ENCODE data around the gene IFT80. TPM values are rescaled to one million over a fixed set of nuclear protein-coding genes. Genes with fewer than 3 reads are reported as not detected.
A peak's percentile ranks its signal among the peaks of the same experiment; 100 is the strongest.

The IFT80 gene
- total RNA-seq, 2 donors from 2014 or later = 16.1 to 43.3 TPM

DNA sequence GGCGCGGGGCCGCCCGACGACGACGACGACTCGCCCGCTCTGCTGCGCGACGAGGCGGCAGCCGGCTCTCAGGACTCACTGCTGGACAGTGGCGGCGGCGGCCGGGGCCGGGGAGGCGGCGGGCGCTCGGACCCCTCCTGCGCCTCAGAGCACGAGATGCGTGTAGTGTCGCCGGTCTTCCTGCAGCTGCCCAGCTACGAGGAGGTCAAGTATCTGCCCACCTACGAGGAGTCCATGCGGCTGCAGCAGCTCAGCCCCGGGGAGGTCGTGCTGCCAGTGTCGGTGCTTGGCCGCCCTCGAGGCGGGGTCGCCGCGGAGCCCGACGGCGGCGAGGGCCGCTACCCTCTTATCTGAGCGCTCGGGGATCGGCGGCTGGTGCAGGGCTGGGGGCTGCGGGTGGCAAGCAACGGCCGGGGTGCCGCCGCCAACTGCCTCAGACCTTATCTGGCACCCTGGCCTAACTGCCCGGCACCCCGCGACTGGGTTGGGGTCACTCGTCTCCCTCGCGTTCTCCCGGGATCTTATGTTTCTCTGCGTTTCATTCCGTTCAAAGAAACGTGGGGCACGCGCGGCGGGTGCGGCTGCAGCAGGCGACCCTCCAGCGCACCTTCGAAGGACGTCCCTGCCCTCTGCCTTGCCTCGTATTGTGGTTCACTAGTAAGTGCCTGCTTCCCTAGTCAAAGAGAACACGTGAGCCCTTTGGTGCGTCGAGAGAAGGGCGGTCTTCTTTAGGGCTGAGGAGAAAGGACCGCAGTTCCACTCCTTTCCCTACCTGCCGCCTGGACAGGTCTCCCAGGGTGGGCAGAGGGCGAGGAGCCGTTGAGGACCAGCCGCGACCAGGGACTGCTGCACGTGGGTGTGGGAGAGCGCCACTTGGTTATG, 172.8 kb downstream of the IFT80 start:
- TF ChIP-seq POLR2A (IDR thresholded peaks at IDR 0.05) (no peak), POLR2AphosphoS5 (IDR thresholded peaks at IDR 0.05) (no peak)
- TF ChIP-seq, protein P1, sequence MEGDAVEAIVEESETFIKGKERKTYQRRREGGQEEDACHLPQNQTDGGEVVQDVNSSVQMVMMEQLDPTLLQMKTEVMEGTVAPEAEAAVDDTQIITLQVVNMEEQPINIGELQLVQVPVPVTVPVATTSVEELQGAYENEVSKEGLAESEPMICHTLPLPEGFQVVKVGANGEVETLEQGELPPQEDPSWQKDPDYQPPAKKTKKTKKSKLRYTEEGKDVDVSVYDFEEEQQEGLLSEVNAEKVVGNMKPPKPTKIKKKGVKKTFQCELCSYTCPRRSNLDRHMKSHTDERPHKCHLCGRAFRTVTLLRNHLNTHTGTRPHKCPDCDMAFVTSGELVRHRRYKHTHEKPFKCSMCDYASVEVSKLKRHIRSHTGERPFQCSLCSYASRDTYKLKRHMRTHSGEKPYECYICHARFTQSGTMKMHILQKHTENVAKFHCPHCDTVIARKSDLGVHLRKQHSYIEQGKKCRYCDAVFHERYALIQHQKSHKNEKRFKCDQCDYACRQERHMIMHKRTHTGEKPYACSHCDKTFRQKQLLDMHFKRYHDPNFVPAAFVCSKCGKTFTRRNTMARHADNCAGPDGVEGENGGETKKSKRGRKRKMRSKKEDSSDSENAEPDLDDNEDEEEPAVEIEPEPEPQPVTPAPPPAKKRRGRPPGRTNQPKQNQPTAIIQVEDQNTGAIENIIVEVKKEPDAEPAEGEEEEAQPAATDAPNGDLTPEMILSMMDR (IDR thresholded peaks at IDR 0.05) = no peak
- WGBS = 8% methylated on average over 39 of the region's 87 CpGs
- no peak for DNase-seq (ENCODE audit: low spot score)
- Histone ChIP-seq H3K36me3 (no peaks in the 10 kb centered on the region), H3K9me3 (no peaks in the 10 kb centered on the region), H3K27ac (no peak overlapping the region), H3K27me3 (replicated peaks; ENCODE audit: insufficient read depth) (no peaks in the 10 kb centered on the region), H3K4me3 (peak overlapping the region; percentile 34 to 37), H3K4me1 (replicated peaks) (no peaks in the 10 kb centered on the region)
- intact Hi-C loops (cut with DNase I) = no loop called here

DNA sequence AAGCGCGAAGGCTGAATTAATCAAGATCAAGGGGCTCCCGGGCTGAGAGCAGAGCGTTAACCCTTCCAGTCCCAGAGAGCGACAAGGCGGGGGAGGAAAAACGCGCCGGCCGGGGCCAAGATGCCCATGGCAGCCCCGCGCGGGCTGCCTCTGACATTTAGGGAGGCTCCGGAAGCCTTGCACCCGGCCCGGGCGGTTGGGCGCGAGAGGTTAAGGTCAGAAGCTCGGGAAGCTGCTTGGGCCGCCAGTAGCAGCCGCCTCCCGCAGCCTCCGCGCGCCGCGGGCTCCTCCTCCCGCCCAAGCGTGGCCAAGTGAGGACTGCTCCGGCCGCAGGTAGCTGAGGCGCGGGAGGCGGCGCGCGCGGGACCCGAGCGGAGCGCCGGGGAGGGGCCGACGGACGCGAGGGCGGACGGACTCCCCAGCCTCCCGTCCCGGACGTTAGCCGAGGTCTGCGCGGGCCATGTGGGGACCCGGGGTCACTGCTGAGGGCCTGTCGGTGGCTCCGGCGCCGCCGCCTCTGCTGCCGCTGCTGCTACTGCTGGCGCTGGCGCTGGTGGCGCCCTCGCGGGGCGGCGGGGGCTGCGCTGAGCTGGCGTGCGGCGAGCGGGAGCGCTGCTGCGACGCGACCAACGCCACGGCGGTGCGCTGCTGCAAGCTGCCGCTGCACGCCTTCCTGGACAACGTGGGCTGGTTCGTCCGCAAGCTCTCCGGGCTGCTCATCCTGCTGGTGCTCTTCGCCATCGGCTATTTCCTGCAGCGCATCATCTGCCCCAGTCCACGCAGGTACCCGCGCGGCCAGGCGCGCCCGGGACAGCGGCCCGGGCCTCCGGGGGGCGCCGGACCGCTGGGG, 173.6 kb downstream of the IFT80 start, which contains the start of gene C3orf80:
TSS of gene C3orf80 (plus strand) at position 247 of the 850 bp plus-strand sequence. CDS start at position 461, 214 bp downstream.
- intact Hi-C loops (cut with DNase I) = no loop called here
- Histone ChIP-seq H3K4me3 (peak within 1 kb of the TSS; percentile 34 to 37), H3K27me3 (replicated peaks; ENCODE audit: insufficient read depth) (no peaks in the 10 kb centered on the region), H3K27ac (no peak within 1 kb of the TSS), H3K9me3 (no peaks in the 10 kb centered on the region), H3K4me1 (replicated peaks) (no peaks in the 10 kb centered on the region), H3K36me3 (no peaks in the 10 kb centered on the region)
- under 1% methylated on average over 24 of the region's 104 CpGs for WGBS
- TF ChIP-seq POLR2A (IDR thresholded peaks at IDR 0.05) = no peak
- no peak for TF ChIP-seq POLR2AphosphoS5 (IDR thresholded peaks at IDR 0.05)
- TF ChIP-seq, protein P1 (IDR thresholded peaks at IDR 0.05) = no peak
- no peak for DNase-seq (ENCODE audit: low spot score)

DNA sequence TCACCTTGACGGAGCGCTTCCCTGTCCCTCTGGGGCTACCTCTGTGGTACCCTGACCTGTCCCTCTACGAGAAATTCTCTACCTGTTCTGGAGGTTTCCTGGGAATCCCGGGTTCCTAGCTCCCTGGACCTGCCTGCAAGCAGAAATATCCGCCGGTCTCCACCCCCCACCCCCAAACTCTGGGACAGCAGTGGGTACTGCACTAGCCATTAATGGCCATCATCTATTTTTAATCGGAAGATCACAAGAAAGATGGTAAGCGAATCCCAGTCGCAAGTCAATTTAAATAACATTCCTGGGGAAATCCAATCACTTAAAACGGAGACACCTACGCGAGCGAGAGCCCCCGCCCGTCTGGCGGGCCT, 174.2 kb downstream of the IFT80 start:
- no peak overlapping the region for H3K27ac ChIP-seq
- no peak for DNase-seq (ENCODE audit: low spot score)
- 18% methylated on average over 16 of the region's 16 CpGs for WGBS
- H3K36me3 ChIP-seq = no peaks in the 10 kb centered on the region
- no peaks in the 10 kb centered on the region for H3K9me3 ChIP-seq
- no peak for TF ChIP-seq POLR2A (IDR thresholded peaks at IDR 0.05)
- no peak for TF ChIP-seq POLR2AphosphoS5 (IDR thresholded peaks at IDR 0.05)
- TF ChIP-seq, protein P1 (IDR thresholded peaks at IDR 0.05) = no peak
- no peaks in the 10 kb centered on the region for H3K27me3 ChIP-seq (replicated peaks; ENCODE audit: insufficient read depth)
- no peaks in the 10 kb centered on the region for H3K4me1 ChIP-seq (replicated peaks)
- intact Hi-C loops (cut with DNase I) = no loop called here
- H3K4me3 ChIP-seq = peak overlapping the region; percentile 34 to 37

DNA sequence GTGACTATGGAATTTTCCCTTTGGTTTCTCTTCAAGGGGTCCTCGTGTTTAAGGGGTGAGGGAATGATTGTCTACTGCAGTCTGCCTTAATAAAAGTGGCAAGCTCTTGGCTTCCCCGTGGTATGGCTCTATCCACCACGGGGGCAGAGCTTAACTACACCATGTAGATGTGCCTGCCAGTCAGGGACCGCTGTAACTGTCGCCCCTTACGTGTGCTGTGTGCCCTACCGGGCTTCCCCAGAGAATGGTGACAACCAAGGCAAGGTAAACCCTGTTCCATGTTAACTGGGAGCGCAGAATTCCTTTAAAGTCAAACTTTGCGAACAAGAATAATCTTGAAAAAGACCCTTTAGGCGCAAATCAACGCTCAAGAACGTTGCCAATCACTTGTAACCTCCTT, 174.8 kb downstream of the IFT80 start:
- intact Hi-C loops (cut with DNase I) = no loop called here
- Histone ChIP-seq H3K4me3 (no peak overlapping the region), H3K27me3 (replicated peaks; ENCODE audit: insufficient read depth) (no peaks in the 10 kb centered on the region), H3K36me3 (no peaks in the 10 kb centered on the region), H3K4me1 (replicated peaks) (no peaks in the 10 kb centered on the region), H3K27ac (no peak overlapping the region), H3K9me3 (no peaks in the 10 kb centered on the region)
- 40% methylated on average over 12 of the region's 12 CpGs for WGBS
- no peak for DNase-seq (ENCODE audit: low spot score)
- TF ChIP-seq, protein P1 (IDR thresholded peaks at IDR 0.05) = no peak
- TF ChIP-seq POLR2A (IDR thresholded peaks at IDR 0.05) (no peak), POLR2AphosphoS5 (IDR thresholded peaks at IDR 0.05) (no peak)
